ENCODE measurements around the gene DOCK2.
"Not testable (repeated sequence)": the region's sequence is repeated elsewhere in the genome, so short reads cannot be mapped to it uniquely, and the experiment has no call there.

Gene DOCK2

DNA sequence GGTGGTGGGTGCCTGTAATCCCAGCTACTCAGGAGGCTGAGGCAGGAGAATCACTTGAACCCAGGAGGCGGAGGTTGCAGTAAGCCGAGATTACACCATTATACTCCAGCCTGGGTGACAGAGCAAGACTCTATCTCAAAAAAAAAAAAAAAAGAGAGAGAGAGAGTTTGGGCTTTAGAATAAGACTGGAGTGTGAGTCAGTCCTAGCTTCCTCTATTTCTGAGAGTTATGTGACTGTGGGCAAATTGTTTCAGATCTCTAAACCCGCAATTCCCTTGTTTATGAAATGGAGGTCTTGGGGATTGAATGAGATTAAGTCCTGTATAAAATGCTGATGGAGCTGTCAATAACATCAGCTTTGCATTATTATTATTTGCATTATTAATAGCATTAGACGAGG is 316.1 kb downstream of the DOCK2 start:
- not testable (repeated sequence) for DNase-seq

DNA sequence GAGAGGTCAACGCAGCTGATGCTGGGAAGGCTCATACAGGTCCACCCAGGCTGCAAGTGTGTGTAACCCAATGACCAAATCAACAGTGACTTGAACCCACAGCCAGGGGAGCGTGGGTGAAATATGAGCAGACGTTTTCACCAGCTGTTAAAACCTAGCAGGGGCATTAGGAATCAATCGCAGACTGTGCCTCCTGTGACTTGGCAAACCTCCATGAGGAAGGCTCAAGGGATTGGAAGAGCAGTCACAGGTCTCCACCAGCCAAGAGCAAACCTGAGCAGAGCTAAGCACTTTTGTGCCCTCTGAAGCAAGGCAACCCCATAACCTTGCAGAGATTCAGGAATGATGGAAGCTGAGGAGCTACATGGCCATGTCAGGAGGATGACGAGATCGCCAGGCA is 317.7 kb downstream of the DOCK2 start:
- no peak for DNase-seq

DNA sequence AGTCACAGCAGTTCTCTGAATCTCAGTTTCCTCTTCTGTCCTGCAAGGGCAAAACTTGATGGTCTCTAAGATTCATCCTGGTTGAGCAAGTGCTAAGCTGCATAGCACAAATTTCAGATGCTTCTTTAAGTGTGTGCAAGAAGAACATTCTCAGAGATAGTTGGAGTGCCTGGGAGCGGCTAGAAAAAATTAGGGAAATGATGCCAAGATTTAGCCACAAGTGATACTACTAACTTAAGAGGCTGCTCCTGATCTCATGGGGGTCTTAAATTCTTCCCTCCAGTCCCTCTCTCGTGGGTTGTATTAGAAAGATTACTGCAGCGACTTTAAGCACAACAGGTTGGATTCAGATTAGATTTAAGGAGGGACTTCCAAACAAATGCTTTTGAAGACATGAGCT is 319.1 kb downstream of the DOCK2 start:
- no peak for DNase-seq

DNA sequence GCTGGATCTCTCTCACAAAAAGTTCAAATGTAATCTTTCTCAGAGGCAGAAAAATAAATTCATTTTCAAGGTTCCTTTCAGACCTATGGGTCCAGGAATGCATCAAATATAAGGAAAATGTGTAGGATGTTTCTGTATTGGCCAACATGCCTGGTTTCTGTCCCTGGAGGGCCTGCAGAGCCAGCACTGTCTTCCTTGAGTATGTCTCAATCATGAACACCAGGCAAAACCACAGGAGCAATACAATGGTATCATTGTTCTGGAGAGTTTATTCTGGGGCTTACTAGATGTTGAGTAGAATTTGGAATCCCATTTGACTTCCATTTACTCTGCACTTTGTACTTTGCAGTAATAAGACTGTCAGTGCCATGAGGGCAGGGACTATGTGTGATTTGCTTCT is 319.7 kb downstream of the DOCK2 start:
- DNase-seq = no peak

DNA sequence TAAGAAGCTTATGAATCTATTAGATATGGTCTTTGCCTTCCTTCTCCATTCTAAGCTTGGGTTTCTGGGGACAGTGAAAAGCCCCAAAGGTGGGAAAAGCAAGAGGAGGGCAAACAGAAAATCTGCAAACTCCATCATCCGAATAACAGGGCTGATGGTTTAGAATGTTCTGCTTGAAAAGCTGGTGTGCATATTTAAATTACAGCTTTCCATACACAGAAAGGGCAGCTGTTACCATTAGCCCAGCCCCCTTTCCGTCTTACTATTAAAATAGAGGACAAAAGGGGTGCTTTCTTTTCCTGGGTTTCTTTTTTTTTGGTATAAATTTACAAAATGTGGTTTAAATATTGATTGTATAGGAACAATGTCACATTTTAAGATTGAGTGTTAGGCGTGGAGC is 321.2 kb downstream of the DOCK2 start:
- no peak for DNase-seq

DNA sequence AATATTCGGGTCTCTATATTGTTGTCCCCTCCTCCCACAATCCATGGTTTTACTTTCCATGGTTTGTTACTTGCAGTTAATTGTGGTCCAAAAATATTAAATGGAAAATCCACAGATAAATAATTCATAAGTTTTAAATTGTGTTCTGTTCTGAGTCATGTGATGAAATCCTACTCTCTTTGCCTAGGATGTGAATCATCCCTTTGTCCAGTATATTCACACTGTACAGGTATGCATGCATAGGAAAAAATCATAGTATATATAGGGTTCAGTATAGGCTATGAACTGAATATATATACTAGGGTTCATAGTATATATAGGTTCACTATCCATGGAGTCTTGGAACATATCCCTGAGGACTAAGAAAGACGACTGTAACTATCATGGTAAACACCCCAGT is 323.6 kb downstream of the DOCK2 start:
- no peak for DNase-seq

DNA sequence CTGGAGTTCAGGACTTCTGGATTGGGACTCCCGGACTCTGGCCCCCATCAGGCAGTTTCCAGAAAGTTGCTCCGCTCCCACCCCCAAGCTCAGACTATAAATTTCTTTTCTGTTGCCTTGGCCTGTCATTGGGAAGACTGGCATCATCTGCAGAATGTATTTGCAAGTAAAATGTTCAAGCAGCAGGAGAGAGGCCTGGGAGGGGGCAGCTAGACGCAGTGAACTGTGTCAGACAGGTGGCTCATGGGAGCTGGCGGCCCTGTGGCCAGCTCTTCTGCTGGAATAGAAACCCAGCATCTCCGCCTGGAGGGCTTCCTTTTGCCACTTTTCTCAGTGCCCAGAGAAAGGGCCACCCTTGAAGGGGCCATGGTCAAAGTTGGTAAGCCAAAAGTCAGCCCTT is 327.2 kb downstream of the DOCK2 start:
- no peak for DNase-seq

DNA sequence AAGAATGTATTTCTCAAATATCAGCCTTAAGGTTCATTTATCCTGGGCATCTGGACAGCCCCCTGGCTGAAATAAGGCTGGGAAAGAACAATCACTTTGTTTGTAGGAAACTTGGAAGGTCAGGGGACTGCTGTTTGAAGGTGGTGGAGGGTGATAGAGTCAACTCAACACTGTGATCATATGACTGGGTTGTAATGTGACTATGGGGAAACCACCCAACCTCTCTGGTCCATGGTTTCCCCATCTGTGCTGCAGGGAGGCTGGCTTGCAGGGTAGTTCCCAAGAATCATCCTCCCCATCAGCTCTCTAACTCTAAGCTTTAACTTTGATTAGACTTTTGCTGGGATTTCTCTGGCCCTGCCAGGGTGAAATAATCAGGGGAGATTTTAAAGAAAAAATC is 333.3 kb downstream of the DOCK2 start:
- no peak for DNase-seq

DNA sequence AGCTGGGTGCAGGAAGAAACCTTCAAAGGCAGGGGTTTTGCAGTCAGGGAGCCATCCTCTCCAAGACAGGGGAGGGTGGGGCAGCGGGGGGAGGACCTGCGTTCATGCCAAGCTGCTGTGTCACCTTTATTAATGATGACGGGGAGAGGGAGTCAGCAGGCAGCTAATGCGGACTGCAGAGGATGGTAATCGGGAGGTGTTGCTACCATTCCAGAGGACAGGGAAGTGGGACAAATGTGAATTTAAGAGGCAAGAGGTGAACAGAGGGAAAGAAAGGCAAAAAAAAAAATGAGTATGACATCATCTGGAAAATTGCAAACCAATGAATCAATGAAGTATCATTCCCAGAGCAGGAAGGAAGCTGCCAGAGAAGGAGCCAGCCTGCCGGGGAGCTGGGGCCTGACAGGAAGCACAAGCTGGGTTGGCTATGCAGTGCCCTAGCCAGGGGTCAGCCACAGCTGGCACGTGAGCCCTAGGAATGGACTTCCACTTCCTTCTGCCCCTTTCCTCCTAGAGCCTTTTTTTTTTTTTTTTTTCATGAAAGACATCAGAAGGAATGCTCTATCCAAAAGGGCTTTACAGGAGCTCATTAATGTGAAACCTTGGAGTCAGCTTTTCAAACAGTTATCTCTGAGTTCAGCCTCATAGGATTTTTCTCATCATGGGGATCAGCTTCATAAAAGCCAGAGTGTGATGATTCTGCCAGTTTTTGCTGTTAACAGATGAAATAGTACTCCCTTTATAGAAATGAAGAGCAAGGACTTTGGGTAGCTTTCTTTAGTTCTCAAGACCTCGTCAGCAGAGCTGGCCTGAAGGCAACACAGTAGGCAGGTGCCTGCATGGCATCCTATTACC is 334.1 kb downstream of the DOCK2 start:
- no peak for DNase-seq

DNA sequence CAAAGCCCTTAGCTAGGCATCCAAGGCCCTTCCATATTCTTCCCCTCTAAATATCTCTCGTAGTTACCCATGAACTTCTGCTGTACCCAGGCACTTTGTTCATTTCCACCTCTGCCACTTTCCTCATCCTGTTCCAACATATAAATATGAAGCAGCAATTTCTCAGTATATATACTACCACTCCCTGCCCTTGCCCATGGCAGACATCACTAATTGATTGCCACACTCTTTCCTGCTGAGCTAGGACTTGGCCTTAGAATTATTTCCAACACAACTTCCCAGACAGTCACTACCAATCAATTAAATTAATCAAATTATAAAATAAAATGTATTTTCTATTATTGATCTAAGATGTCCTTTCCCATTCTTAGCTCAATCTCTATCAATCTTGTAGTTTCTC is 334.7 kb downstream of the DOCK2 start:
- DNase-seq = no peak

DNA sequence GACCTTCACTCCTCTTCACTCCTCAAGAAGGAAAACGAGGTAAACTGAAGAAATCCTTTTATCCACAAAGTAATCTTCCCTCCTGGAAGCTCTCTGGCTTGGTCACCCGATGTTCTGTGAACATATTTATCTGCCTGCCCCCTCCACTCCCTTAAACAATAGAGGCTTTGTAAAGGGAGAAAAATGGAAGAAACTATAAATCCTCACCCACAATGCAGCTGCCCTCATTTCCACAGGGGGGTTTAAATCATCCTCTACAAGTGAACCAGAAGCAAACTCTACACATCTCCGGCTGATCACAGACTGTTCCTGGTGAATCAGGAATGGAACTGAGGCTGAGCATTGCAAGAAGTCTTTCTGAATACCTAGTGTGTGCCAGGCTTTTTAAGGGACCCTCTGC is 336.0 kb downstream of the DOCK2 start:
- DNase-seq = no peak

DNA sequence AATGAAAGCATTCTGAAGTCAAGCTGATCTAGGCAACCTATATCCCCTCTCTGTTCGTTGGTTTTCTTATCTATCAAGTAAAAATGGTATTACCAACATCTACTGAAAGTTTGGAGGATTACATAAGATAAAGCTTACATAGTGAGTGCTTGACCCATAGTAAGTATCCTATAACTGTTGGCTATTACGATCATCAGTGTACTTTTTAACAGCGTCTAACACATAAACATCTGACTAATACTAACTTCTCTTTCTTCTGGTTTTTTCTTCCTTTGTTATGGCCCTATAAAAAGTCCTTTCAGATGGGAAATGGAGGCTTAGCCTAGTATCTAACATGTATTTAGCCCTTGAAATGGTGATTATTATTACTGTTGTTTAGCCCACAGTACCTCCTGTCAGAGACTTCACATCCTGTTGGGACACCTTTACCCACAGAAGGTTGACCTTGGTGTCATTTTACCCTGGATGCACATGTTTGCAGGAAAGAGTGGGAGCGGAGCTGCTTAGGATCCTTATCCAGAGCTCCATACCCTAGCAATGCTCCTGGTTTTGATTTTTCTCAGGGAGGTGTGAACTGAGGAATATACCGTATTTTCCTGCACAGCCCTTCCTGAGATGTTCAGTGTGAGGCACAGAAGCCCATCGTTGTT is 337.2 kb downstream of the DOCK2 start:
- no peak for DNase-seq

DNA sequence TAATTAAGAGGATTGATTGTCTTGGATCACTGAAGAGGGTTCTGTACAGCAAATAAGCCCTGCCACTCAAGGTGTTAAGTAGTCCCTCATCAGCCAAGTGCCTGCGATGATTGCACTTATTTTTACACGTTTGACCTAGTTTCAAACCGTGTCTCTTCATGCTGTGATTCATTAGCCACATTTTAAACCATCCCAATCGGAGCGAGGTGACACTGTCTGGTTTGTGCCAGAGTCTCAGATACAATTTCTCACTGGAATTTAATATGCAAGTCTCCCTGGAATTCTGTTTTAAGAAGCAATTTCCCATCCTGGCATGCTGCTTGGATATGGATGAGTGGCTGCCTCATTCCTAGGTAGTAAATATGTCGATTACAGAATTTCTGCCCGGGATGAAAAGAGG is 341.6 kb downstream of the DOCK2 start:
- no peak for DNase-seq

DNA sequence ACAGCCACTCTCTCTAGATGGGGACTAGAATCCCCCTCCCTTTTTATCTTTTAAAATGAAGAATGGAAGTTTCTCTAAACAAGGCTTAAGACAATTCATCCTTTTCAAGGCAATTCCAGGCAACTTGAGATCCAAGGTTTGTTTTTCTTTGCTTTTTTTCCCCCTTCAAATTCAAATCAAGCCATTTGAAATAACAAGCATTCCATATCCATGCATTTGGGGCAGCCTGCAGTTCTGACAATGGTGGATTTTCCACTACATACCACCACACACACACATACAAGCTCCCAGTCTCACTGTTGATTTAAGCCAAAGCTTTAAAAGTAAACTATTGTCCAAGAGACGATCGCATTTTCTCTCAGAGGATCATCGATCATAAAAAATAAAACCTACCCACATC is 342.8 kb downstream of the DOCK2 start:
- DNase-seq = no peak

DNA sequence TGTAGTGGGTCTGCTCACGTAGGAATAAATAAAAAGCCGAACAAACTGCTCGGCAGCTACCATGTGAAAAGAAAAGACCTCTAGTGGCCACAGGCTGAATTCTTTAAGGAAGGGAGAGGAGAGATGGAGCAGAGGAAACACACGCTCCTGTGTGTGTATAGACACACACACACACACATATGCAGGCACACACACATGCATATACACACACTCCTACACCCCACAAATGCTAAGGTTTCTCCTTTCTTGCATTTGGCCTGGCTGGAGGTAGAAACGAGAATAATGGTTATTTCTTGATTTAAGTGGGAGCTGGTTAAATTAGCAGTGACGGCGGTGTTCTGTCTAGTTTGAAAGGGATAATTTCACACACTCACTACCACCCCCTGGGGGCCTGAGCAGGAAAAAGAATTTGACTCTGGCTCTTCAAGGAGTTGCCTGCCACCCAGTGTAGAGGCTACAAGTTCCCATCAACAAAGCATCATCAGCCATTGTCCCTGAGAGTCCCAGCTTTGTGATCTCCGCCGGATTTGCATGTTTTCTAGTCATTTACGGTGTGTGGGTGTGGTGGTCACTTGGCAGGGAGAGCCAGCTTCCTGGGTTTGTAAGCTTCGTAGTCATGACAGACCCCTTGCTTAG is 343.5 kb downstream of the DOCK2 start, which contains the start of gene INSYN2B:
Gene INSYN2B, minus strand, starts transcription at position 78 of the 636 bp plus-strand sequence. CDS start 96,597 bp downstream, outside the sequence.
- no peak for DNase-seq

DNA sequence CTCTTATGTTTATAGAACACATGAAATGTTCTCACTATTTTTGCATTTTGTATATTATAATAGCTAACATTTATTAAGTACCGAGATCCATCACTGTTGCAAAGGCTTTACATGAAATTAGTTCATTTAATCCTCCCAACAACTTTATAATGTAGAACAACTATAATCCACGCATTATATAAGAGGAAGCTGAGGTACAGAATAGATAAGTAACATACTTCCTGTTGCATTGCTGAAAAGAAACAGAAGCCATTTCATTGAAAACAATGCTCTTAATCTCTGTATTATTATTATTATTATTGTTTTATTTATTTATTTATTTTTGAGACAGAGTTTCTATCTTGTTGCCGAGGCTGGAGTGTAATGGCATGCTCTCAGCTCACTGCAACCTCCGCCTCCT is 351.1 kb downstream of the DOCK2 start:
- no peak for DNase-seq

DNA sequence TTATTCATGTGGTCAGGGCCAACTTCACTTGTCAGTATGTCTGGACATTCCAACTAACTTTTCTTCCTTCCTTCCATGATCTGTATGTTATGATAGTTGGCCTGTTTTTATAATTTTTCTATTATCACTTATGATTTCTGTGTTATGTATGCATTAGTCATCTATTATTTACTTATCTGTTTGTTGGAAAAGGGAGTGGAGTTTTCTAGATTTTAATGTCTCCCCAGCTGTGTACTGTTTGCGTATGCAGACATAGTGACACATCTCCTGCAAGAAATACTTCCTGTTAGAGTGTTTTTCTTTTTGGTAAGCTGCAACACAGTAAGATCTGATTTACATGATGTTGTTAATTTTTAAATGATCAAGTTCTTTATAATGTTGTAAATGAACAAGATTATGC is 351.9 kb downstream of the DOCK2 start:
- DNase-seq = no peak

DNA sequence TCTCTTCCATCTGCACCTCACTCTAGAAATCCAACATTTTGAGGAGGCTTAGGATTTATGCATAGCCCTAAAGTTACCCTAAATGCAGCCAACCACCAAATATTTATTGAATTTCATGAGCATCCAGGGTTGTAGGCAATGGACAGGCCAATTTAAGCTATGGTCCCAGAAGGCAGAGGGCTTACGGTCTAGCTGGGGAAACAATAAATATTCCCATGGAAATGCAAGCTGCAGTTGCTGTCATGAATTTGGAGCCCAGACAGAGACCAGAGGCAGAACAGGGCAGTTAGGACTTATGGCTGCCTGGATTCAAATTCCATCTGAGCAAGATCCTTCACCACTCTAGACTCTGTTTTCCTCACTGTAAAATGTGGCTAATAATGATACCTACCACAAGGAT is 352.3 kb downstream of the DOCK2 start:
- DNase-seq = no peak

DNA sequence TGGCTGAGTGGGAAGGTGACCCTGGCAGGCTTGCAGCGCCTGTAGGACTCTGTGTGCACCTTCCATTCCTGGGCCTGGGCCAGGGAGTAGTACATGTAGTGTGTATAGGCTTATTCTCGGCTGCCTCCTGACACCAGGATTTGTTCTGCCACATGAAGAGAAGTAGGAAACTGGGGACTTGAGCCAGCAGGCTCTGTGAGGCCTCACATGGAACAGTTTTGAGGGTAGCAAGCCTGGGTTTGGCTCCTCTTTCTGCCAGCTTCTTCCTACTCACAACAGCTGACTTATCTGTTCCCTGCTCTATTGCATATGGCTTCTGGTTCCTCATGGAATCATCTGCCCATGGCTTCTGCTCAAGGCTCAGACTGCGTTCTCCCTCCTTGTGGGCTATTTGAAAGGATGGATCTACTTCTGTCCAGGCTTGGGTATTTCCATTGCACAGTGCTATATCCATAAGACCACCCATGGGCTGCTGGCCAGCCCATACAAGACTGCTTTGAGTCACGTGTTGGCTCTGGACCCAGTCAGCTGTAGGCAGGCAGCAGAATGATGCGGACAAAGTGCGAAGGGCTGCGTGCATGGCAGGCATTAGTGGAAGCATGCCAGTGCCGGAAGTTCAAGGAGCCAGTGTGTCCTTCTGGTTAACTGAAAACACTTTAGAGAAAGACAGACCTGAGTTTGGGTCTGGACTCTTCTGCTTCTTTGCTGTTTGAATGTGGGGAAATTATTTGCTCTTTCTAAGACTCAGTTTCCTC is 354.2 kb downstream of the DOCK2 start:
- no peak for DNase-seq

DNA sequence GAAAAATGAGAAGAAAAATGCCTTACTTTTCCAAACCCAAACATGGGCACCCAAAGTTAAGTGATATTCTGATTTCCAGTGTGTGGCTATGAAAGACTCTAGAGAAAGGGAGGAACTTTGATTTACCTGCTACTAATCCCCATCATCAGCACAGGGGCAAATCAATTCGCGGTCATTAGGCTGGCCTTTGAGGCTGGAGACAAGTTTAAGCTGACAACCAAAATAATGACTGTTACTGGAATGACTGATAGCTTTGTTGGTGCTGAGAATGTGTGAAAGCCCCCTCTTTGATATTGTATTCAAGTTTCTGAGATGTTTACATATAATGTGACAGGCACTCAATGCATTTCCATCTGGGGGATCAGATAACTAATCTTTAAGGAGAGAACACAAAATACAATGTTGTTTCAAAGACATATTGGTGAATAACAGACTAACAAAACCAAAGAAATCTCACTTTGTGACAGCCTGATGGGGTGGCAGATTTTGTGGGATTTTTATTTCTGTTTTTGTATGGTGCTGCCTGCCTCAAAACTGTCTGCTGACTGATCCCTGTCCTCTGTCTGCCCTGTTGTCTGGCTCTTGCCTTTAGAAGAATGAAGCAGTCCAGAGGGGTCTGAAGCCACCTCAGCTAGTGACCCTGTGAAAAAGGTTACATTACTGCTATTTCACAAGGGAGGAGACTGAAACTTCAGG is 355.9 kb downstream of the DOCK2 start:
- no peak for DNase-seq

DNA sequence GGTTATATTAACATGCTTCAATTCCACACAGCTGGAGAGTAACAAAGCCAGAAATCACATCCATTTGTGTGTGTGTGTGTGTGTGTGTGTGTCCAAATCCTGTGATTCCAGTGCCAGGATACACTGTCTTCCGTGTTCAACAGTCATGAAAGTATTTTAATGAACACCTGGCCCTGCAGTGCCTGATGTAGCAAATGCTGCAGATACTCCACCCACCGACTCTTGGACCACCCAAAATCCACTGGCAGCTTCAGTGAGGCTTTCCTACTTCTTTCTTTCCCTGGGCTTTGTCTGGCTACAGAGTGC is 356.4 kb downstream of the DOCK2 start:
- DNase-seq = no peak

DNA sequence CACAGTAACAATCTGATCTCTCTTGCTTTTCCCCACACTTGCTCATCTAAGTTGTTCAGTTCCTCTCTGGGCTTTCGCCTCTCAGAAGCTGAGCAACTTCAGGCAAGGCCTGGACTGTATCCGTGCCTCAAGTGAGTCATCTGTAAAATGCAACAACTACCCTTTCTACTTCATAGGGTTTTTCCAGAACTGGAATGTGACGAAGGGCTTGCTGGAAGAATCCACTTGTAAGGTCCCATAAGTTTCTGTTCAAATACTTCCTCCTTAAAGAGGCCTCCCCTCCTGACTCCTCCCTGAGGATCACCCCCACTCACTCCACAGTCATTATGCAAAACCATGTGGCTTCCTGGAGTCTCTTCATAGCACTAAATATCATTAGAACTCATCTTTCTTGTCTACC is 360.7 kb downstream of the DOCK2 start:
- no peak for DNase-seq

DNA sequence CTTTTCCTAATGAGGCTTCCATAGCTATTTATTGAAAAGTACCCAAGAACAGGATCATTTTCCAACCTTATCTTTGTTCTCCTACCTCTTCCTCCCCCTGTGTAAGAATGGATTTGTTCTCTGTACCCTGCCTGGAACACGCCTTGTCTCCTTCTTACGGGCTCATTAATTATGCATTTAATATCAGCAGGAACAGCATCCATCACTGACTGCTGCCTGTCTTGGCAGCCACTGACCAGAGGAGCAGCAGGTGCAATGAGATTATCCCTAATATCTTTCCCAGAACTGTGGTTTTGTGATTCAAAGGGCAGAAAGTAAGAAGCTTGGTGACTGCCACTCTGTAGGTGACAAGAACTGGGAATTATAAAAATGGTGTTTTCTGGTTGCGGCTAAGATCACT is 362.5 kb downstream of the DOCK2 start:
- DNase-seq = no peak
